Activated T-helper 2 cell treated with anti-CD3 and anti-CD28 coated beads, Interferon-gamma antibody, Interleukin-2, Interleukin-4, amounts not matched to agents 10 μg/mL and 5 μg/mL and 100 μg/mL, durations not matched to agents 14 hours and 24 hours and 36 hours (primary cell): ENCODE measurements around the gene LRP1. TPM values are rescaled to one million over a fixed set of nuclear protein-coding genes. Genes with fewer than 3 reads are reported as not detected.
"Not testable (repeated sequence)": the region's sequence is repeated elsewhere in the genome, so short reads cannot be mapped to it uniquely, and the experiment has no call there.

ENCODE experiments used
- DNase-seq: peaks from one replicate; pipeline ENCODE4 v3.0.0; 2021; ENCODE audit warnings: low spot score
- H3K27ac Mint-ChIP-seq: one replicate; pipeline ENCODE4 v1.8.0; 2021; ENCODE audit warnings: mixed read lengths
- H3K27me3 Mint-ChIP-seq: one replicate; pipeline ENCODE4 v1.8.0; 2021; ENCODE audit warnings: low read depth, mixed read lengths
- H3K36me3 Mint-ChIP-seq: one replicate; pipeline ENCODE4 v1.8.0; 2021; ENCODE audit warnings: low read depth, mixed read lengths
- H3K4me1 Mint-ChIP-seq: one replicate; pipeline ENCODE4 v1.8.0; 2021; ENCODE audit warnings: low read depth, mixed read lengths
- H3K4me3 Mint-ChIP-seq: one replicate; pipeline ENCODE4 v1.8.0; 2021; ENCODE audit warnings: low read depth, mild to moderate bottlenecking, moderate library complexity, mixed read lengths
- H3K9me3 Mint-ChIP-seq: one replicate; pipeline ENCODE4 v1.8.0; 2021; ENCODE audit warnings: mixed read lengths
- intact Hi-C: fragments of 100-400 bp; cut with micrococcal nuclease; formaldehyde crosslinking; loops from one replicate; pipeline ENCODE4 v1.15.1; 2023
- total RNA-seq: library from RNA; stranded (reverse); gene quantifications from 2 replicates; pipeline ENCODE4 v1.2.3, GENCODE V29; 2022

The LRP1 gene
- total RNA-seq, 1 donor from 2014 or later, result 2.1 TPM

DNA sequence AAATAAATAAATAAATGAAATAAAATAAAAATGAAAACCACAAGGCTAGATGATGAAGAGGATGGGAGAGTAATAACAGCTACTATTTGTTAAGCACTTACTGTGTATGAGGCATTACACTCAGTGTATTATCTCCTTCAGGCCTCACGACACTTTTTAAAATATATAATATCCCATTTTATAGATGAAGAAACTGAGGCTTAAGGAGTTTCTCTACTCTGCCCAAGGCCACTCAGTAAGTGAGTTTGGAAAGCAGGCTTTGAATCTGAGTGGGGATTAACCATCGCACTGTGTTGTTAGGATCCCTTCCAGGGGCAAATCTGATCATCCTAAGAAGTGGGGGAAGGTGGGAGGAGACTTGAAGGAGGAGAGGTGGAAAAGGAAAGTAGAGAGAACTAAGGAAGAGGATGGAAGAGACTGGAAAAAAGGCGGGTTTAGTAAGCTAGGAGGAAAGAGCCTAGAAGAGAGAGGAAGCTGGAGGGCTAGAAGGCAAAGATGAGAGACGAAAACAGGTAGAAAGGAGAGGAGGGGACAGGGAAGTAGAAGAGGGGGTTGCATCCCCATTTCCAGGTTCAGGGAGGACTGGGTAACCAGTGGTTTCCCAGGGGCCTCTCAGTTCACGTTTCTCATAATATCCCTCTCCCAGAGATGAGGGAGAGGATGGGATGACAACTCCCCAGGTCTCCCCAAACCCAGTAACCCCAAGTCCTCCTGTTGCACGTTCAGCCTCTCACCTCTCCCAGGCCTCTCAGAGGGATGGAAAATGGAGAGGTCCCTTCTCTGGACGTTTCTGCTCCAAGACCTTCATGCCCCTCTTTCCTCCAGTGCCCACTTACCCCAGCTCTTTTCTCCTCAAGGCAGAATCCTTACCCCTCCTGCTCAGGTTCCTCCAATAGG, 18.8 kb upstream of the LRP1 start:
- H3K27ac Mint-ChIP-seq, result peak overlapping the region; percentile 95
- H3K4me3 Mint-ChIP-seq, result peak overlapping the region; percentile 94
- intact Hi-C loops, result loop anchor here (5.0 kb wide), 3 partner anchors 357 to 952 kb away; partner anchors contain the start of genes MYL6, NACA and PRIM1
- H3K4me1 Mint-ChIP-seq, result peaks cover 37% of the 10 kb centered on the region
- H3K9me3 Mint-ChIP-seq, result no peaks in the 10 kb centered on the region
- H3K27me3 Mint-ChIP-seq, result no peaks in the 10 kb centered on the region
- peaks cover 58% of the 10 kb centered on the region for H3K36me3 Mint-ChIP-seq
- no peak for DNase-seq

DNA sequence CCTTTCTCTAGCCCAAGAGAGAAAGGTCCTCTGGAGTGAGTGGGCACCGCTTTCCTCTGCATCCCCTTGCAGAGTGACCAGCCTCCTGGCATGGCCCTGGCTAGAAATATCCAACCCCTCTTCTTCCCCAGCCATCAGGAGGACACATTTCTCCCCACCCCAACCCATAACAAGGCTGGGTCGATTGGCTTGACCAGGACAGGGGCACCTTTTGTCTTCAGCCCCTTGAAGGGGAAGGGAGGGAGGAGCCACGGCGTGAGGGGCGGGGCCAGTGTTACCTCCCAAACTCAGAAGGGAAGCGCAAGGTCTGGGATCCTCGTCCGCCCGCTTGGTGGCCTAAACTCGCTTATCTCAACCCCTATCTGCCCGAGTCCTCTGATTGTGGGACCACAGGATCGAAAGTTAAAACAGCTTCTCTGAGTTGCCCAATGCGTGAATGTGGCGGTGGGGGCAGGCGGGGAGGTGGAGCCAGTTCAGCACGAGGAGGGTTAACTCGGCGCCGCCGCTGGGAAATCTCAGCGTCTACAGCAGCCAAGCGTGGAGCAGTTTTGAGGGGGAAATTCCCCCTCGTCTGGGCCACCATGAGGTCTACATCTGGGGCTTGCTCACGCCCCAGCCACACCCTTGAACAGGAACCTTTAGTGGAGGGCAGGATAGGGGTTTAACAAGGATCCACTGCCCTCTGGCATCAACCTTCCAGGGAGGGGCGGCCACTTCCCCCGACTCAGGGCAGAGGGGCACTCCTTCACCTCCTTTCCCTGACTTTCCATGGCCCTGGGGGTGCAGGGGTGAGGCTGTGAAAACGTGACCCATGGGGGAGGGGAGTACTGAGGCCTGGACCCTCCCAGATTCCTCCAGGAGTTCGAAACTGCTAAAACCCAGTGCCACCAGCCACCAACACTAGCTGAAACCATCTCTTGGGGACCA, 17.9 kb upstream of the LRP1 start:
- intact Hi-C loops, result loop anchor here (1.0 to 5.0 kb wide), 4 partner anchors 23 to 953 kb away; partner anchors contain the start of genes MYL6, NACA and PRIM1
- Mint-ChIP-seq H3K4me1 (peaks cover 37% of the 10 kb centered on the region), H3K27me3 (no peaks in the 10 kb centered on the region), H3K36me3 (peaks cover 49% of the 10 kb centered on the region), H3K27ac (peak overlapping the region; percentile 95), H3K9me3 (no peaks in the 10 kb centered on the region), H3K4me3 (peak overlapping the region; percentile 94)
- DNase-seq, result peak; percentile 61

DNA sequence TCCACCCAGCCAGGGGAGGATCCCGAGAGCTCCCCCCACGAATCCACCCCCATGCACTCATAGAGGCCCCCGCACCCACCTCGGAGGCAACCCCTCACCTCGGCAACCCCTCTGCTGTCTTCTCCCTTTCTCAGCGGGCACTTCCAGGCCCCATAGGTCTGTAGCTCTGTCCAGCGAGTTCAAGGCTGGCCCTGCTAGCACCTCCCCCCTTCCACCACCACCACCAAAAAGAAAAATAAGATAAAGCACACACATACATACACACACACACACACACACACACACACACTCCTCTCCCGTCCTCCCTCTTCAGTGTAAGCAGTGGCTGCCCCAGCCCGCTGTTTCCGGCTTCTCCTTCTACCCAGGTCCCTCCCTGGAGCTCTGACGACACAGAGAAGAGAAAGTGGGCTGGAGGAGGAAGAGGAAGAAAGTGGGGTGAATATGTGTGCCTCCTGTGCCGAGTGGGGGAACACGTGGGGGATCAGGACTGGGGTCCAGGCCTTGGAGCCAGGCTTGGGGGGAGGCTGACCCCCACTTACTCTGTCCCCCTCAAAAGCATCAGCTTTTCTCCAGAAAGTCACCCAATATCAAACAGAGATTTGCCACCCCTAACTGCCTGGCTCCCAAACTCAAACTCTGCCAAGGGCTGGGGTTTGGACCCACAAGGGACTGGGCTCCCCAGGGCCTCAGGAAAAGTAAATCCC, 17.1 kb upstream of the LRP1 start, which contains the start of gene STAT6:
Gene STAT6, minus strand, starts transcription at position 332 of the 704 bp plus-strand sequence. CDS start 3,084 bp downstream, outside the sequence.
- peaks cover 37% of the 10 kb centered on the region for H3K4me1 Mint-ChIP-seq
- H3K27ac Mint-ChIP-seq, result peak within 1 kb of the TSS; percentile 95
- H3K36me3 Mint-ChIP-seq, result peaks cover 41% of the 10 kb centered on the region
- peak within 1 kb of the TSS; percentile 94 for H3K4me3 Mint-ChIP-seq
- DNase-seq, result peak; percentile 83
- H3K9me3 Mint-ChIP-seq, result no peaks in the 10 kb centered on the region
- peaks cover under 1% of the 10 kb centered on the region for H3K27me3 Mint-ChIP-seq
- intact Hi-C loops, result loop anchor here (1.0 to 5.0 kb wide), 4 partner anchors 24 to 954 kb away; partner anchors contain the start of genes MYL6, NACA and PRIM1

DNA sequence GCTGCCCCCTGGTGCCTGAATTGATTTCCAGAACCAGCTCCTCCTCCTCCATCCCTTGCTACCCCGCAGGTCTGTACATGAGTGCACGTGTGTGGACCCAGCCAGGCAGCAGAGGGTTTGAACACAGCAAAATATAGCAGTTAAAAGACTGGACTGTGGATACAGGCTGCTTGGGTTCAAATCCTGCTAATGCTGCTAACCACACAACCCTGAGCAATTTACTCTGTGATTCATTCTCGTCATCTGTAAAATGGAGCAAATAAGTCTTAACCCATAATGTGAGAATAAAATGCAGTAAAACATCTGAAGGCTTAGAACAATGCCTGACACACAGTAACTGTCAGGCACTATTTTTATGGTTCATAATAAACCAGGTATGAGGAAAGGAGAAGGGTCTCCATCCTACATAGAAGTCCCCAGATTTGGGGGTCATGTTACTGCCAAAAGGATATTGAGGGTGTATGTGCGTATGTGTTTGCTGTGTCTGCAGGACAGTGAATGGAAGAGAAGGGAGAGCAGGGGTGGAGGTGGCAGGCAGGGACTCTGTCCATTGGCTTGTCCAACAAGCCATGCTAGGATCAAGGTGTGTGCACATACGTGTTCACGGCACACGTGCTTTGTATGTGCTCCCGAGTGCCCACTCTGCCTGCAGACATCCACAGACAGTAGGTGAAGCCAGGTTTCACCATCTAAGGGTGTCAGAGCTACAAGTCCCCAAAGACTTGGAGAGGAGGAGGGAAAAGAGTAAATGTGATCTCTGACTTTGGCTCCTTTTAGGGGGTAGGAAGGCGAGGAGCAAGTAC, 15.6 kb upstream of the LRP1 start:
- Mint-ChIP-seq H3K4me3 (peak overlapping the region; percentile 94), H3K36me3 (peaks cover 26% of the 10 kb centered on the region), H3K27me3 (peaks cover 9% of the 10 kb centered on the region), H3K27ac (peak overlapping the region; percentile 95), H3K9me3 (no peaks in the 10 kb centered on the region), H3K4me1 (peaks cover 29% of the 10 kb centered on the region)
- intact Hi-C loops, result loop anchor here (1.0 to 5.0 kb wide), 6 partner anchors 43 to 955 kb away; partner anchors contain the start of genes MYL6, NACA and PRIM1
- no peak for DNase-seq

DNA sequence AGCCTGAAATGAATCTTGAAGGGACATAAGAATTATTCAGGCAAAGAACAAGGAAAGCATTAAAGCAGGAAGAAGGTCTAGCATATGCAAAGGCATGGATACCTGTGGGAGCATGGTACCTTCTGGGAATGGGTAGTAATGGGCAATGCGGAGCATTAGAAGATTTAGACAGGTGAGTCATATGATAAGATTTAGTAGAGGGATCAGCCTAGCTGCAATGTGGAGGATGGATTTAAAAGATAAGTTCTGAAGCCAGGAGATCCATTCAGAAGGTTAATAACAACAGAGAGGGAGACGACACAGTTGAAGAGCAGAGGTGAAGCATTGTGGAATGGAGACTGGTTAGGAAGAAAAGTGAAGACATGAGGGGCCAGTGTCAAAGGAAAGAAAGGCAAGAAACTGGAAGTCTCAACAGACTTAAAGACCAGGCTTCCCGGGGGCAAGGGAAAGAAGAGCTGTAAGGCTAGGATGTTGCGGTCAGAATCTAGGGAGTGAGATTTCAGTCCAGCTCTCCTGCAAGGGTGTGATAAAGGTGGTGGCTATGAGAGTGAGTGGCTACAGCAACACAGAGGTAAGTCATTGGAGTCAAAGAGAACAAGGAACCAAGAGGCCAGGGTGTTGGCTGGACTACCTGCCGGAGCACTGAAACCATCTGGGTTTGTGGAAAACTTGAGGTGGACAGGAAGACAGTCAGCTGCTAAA, 11.6 kb upstream of the LRP1 start:
- Mint-ChIP-seq H3K36me3 (no peaks in the 10 kb centered on the region), H3K27ac (no peak overlapping the region), H3K4me3 (no peak overlapping the region), H3K9me3 (no peaks in the 10 kb centered on the region), H3K4me1 (peaks cover 13% of the 10 kb centered on the region), H3K27me3 (peaks cover 9% of the 10 kb centered on the region)
- DNase-seq, result no peak
- intact Hi-C loops, result no loop called here

DNA sequence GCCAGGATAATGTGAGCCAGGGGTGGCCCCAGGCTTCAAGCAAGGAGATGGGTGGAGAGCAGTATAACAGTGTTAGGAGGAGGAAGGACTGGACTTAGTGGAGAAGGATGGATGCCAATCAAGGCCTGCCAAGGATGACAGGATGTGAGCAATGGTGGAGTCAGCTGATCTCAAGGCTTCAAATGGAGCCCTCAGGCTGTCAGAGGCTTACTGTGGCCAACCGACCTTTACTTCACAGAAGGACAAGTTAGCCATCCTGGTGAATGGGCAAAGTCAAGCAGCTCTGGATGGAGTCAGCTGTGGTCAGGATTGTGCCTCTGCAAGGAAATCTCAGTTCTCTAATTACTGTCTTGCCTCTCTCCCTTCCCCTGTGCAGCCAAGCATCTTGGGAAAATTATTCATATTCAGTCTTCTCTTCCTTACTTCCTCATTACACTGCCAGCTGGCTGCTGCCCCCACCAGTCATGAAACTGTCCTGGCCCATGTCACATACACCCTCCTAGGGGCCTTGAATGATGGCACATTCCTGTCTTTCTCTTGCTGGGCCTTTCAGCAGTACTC, 9.5 kb upstream of the LRP1 start:
- peaks cover 12% of the 10 kb centered on the region for H3K27me3 Mint-ChIP-seq
- no peak overlapping the region for H3K4me3 Mint-ChIP-seq
- H3K27ac Mint-ChIP-seq, result no peak overlapping the region
- peaks cover 2% of the 10 kb centered on the region for H3K4me1 Mint-ChIP-seq
- peaks cover 13% of the 10 kb centered on the region for H3K9me3 Mint-ChIP-seq
- DNase-seq, result no peak
- intact Hi-C loops, result no loop called here
- peaks cover 2% of the 10 kb centered on the region for H3K36me3 Mint-ChIP-seq

DNA sequence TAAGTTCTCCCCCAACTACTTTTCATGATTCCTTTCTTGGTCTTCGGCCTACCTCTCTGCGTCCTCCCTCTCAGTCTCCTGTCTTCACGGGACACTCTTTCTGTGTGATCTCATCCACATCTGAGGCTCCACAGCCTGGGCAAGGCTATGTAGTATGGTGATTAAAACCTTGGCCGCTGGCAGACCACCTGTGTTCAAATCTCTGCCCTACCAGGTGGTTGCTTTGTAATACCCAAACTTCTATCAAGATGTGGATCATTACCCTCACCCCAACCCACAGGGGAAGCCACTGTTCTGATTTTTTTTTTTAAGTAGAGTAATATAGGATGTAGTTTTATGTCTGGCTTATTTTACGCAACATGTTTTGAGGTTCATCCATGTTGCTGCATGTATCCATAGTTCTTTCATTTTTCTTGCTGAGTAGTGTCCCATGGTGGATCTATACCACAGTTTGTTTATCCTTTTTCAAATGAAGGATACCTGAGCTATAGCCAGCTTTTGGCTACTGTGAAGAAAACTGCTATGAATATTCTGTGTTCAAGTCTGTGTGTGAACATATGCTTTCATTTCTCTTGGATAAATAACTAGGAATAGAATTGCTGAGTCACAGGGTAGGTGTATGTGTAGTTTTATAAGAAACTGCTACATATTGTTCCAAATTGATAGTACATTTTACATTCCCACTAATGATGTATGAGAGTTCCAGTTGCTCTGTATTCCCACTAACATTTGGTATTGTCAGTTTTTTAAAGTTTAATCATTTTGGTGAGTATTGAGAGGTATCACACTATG, 8.8 kb upstream of the LRP1 start:
- no peak overlapping the region for H3K4me3 Mint-ChIP-seq
- intact Hi-C loops, result no loop called here
- peaks cover 2% of the 10 kb centered on the region for H3K4me1 Mint-ChIP-seq
- H3K36me3 Mint-ChIP-seq, result peaks cover 3% of the 10 kb centered on the region
- peaks cover 15% of the 10 kb centered on the region for H3K27me3 Mint-ChIP-seq
- DNase-seq, result no peak
- H3K27ac Mint-ChIP-seq, result no peak overlapping the region
- peaks cover 19% of the 10 kb centered on the region for H3K9me3 Mint-ChIP-seq

DNA sequence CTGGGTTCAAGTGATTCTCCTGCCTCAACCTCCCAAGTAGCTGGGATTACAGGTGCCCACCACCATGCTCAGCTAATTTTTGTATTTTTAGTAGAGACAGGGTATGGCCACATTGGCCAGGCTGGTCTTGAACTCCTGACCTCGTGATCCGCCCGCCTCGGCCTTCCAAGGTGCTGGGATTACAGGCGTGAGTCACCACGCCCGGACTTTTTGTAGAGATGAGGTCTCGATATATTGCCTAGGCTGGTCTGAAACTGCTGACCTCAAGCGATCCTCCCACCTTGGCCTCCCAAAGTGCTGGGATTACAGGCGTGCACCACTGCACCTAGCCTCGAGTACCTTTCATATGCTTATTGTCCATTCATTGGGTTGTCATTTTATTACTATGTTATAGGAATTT, 7.6 kb upstream of the LRP1 start:
- intact Hi-C loops, H3K4me3 Mint-ChIP-seq, H3K27ac Mint-ChIP-seq, H3K36me3 Mint-ChIP-seq, H3K4me1 Mint-ChIP-seq, DNase-seq: not testable (repeated sequence)
- Mint-ChIP-seq H3K9me3 (peaks cover 19% of the 10 kb centered on the region), H3K27me3 (peaks cover 22% of the 10 kb centered on the region)

DNA sequence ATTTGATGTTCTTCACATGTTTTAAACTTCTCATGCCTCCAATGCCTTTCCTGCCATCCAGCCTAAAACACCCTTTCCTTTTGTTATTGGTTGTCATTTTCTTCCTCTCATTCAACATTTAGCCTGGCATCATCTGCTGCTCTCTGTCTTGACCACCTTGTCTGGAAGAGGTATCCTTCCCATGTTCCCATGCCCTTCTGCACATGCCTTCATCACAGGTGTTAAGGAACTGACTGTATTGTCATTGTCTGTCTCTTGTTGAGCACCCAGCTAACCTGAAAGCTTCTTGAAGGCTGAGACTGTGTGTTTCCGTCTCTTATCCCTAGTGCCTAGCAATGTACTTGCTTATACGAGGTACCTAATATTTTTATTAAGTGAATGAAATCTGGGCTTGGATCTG, 4.5 kb upstream of the LRP1 start:
- Mint-ChIP-seq H3K4me1 (peaks cover 7% of the 10 kb centered on the region), H3K4me3 (no peak overlapping the region), H3K36me3 (peaks cover 3% of the 10 kb centered on the region), H3K27me3 (peaks cover 24% of the 10 kb centered on the region), H3K9me3 (peaks cover 19% of the 10 kb centered on the region), H3K27ac (no peak overlapping the region)
- intact Hi-C loops, result loop anchor here (2.0 kb wide), 2 partner anchors 49 to 59 kb away; no protein-coding TSS in a partner anchor
- no peak for DNase-seq

DNA sequence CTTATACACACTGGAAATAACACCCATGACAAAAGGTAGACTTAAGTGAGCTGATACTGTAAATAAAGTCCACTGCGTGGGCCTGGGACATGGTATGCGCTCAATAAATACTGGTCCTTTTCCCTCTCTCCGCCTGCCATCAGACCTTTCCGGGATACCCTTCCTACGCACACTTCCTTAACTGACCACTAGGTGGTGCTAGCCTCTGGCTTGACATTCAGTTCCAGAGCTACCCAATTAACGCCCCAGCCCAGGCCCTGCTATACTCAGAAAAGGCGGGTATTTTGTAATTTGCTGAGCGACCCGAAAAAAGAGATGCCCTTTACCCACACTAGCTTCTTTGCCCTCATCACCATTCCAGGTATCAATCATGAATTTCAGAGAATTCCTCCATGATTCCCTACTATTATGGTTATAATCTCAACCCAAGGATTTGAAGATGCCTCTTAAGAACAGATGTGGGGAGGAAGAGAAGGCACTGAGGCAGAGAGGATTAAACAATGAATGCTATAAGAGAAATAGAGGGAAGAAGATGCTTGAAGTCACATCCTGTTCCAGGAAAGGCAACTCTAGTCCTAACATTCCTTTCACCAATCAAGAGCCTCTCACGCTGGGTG, 3.9 kb upstream of the LRP1 start:
- Mint-ChIP-seq H3K27me3 (peaks cover 24% of the 10 kb centered on the region), H3K9me3 (peaks cover 19% of the 10 kb centered on the region), H3K36me3 (peaks cover 3% of the 10 kb centered on the region), H3K27ac (no peak overlapping the region), H3K4me1 (peaks cover 7% of the 10 kb centered on the region), H3K4me3 (no peak overlapping the region)
- peak; percentile 68 for DNase-seq
- intact Hi-C loops, result loop anchor here (2.0 kb wide), 2 partner anchors 48 to 58 kb away; no protein-coding TSS in a partner anchor
